HepG2 (cell line): ENCODE results near the gene TLK1. TPM values are rescaled to one million over a fixed set of nuclear protein-coding genes. Genes with fewer than 3 reads are reported as not detected.

ENCODE experiments used
- CBX1 ChIP-seq: IDR thresholded peaks from one replicate; pipeline ENCODE4 v1.6.1; 2016; ENCODE audit warnings: antibody characterized with exemption, low read depth
- CENPT ChIP-seq: sonication (generic); formaldehyde crosslinking; IDR thresholded peaks from 2 replicates; pipeline ENCODE4 v1.8.0; 2022; ENCODE audit warnings: low read depth, mild to moderate bottlenecking, moderate library complexity, missing genetic modification reagents
- EHMT2 ChIP-seq: fragments of 200-600 bp; sonication (generic); IDR thresholded peaks from 2 replicates; pipeline ENCODE4 v1.7.0; 2017; ENCODE audit warnings: antibody characterized with exemption, low read depth, low read length, borderline replicate concordance
- MXI1 ChIP-seq: IDR thresholded peaks from 3 replicates; pipeline ENCODE4 v1.6.1; 2012; ENCODE audit warnings: low read depth, low read length, inconsistent platforms, borderline replicate concordance
- NRL ChIP-seq: sonication (generic); formaldehyde crosslinking; IDR thresholded peaks from 2 replicates; pipeline ENCODE4 v1.5.0; 2020; ENCODE audit warnings: missing genetic modification reagents, mild to moderate bottlenecking, moderate library complexity, borderline replicate concordance
- POLR2G ChIP-seq: fragments of 200-400 bp; formaldehyde crosslinking; IDR thresholded peaks from 2 replicates; pipeline ENCODE4 v1.6.1; 2018; ENCODE audit warnings: mild to moderate bottlenecking, low read depth, low read length, moderate library complexity
- RCOR2 ChIP-seq: IDR thresholded peaks from 2 replicates; pipeline ENCODE4 v1.6.1; 2016; ENCODE audit warnings: missing biosample characterization, missing genetic modification reagents
- SALL1 ChIP-seq: sonication (generic); formaldehyde crosslinking; IDR thresholded peaks from 2 replicates; pipeline ENCODE4 v1.8.0; 2022; ENCODE audit warnings: mild to moderate bottlenecking, missing genetic modification reagents
- SRSF1 ChIP-seq: fragments of 200-400 bp; formaldehyde crosslinking; optimal IDR thresholded peaks from 2 replicates; pipeline ENCODE3; 2017; ENCODE audit warnings: mild to moderate bottlenecking, low read depth, low read length, moderate library complexity
- STAT6 ChIP-seq: sonication (generic); formaldehyde crosslinking; IDR thresholded peaks from 2 replicates; pipeline ENCODE4 v1.4.0; 2020; ENCODE audit warnings: missing genetic modification reagents, mild to moderate bottlenecking, borderline replicate concordance
- SUZ12 ChIP-seq: fragments of 150-350 bp; IDR thresholded peaks from 2 replicates; pipeline ENCODE4 v1.6.1; 2014; ENCODE audit warnings: low read depth, low read length
- TCF7L2 ChIP-seq: IDR thresholded peaks from 2 replicates; pipeline ENCODE4 v1.6.1; 2011; ENCODE audit warnings: mild to moderate bottlenecking, low read depth, low read length, moderate library complexity
- WIZ ChIP-seq: sonication (generic); formaldehyde crosslinking; IDR thresholded peaks from 2 replicates; pipeline ENCODE4 v1.5.1; 2020; ENCODE audit warnings: mild to moderate bottlenecking, missing genetic modification reagents
- ZC3H13 ChIP-seq: sonication (generic); formaldehyde crosslinking; IDR thresholded peaks from 2 replicates; pipeline ENCODE4 v1.8.1; 2023; ENCODE audit warnings: mild to moderate bottlenecking, missing genetic modification reagents, moderate library complexity
- ZEB1 ChIP-seq: IDR thresholded peaks from 2 replicates; pipeline ENCODE4 v1.6.1; 2012; ENCODE audit warnings: mild to moderate bottlenecking, low read depth, inconsistent platforms; ENCODE audit not compliant: insufficient replicate concordance
- ZNF274 ChIP-seq: sonication (generic); formaldehyde crosslinking; IDR thresholded peaks from 2 replicates; pipeline ENCODE4 v1.5.1; 2020; ENCODE audit warnings: mild to moderate bottlenecking, missing genetic modification reagents
- ZNF724P ChIP-seq: sonication (generic); formaldehyde crosslinking; IDR thresholded peaks from 2 replicates; pipeline ENCODE4 v1.8.0; 2022; ENCODE audit warnings: missing genetic modification reagents, borderline replicate concordance
- ZXDC ChIP-seq: sonication (generic); formaldehyde crosslinking; IDR thresholded peaks from 2 replicates; pipeline ENCODE4 v1.5.0; 2020; ENCODE audit warnings: mild to moderate bottlenecking, missing genetic modification reagents
- polyA plus RNA-seq, 8 experiments: library from polyadenylated mRNA; depleted of rRNA in 3 of 8; stranded (reverse) in 7 of 8; unstranded in 1 of 8; fragments of >200 nt; fragmentation: Illumina TruSeq in 4 of 8; extraction: Trizol in 4 of 8; gene quantifications; 2 replicates each; pipeline versions ENCODE4 v1.2.1 to v1.2.3, GENCODE V29; 2011 to 2016; ENCODE audit warnings: low read depth in 4 of 8, missing spikeins in 1 of 8, mixed read lengths in 1 of 8; ENCODE audit not compliant: insufficient read depth in 1 of 8
- total RNA-seq, 5 experiments: library from RNA; depleted of rRNA; stranded (reverse); fragments of >200 nt; fragmentation: Illumina TruSeq; extraction: Trizol; gene quantifications; 2 replicates each; pipeline ENCODE4 v1.2.3, GENCODE V29; 2016; ENCODE audit warnings: low read depth in 1 of 5
- TF ChIP-seq, protein P1 (sequence below): IDR thresholded peaks from 2 replicates; pipeline ENCODE4 v1.6.1; 2018; ENCODE audit warnings: missing genetic modification reagents
- TF ChIP-seq, protein P2 (sequence below): sonication (generic); formaldehyde crosslinking; IDR thresholded peaks from 2 replicates; pipeline ENCODE4 v1.9.0; 2022; ENCODE audit warnings: missing genetic modification reagents, mild to moderate bottlenecking, borderline replicate concordance
- TF ChIP-seq, protein P3 (sequence below): IDR thresholded peaks from 2 replicates; pipeline ENCODE4 v1.6.1; 2016; ENCODE audit warnings: missing genetic modification reagents, missing compliant biosample characterization

TLK1 gene
- total and polyA plus RNA-seq, 2 of the 13 experiments (the other 11 are each of a cell fraction or from before 2014, with no cell fraction given) = 16.8 to 28.7 TPM

GRCh38 chr2:170975127-170975942 is 185.4 kb downstream of the TLK1 start (continued):
- TF ChIP-seq STAT6 (no peak), EHMT2 (no peak), WIZ (CRISPR knock-in tag) (peak; percentile 67; the same call in 1 of the 2 replicates), SALL1 (peak; percentile 65), CENPT (CRISPR knock-in tag) (no peak), RCOR2 (CRISPR knock-in tag) (no peak), TCF7L2 (no peak), SRSF1 (no peak), ZNF274 (CRISPR knock-in tag) (no peak), ZEB1 (peak; percentile 21), NRL (CRISPR knock-in tag) (no peak), POLR2G (no peak), CBX1 (peak; percentile 50), SUZ12 (no peak), MXI1 (peak; percentile 20; the same call in 1 of the 3 replicates), ZXDC (CRISPR knock-in tag) (no peak), ZC3H13 (CRISPR knock-in tag) (no peak), ZNF724P (CRISPR knock-in tag) (no peak)
- TF ChIP-seq, protein P1, sequence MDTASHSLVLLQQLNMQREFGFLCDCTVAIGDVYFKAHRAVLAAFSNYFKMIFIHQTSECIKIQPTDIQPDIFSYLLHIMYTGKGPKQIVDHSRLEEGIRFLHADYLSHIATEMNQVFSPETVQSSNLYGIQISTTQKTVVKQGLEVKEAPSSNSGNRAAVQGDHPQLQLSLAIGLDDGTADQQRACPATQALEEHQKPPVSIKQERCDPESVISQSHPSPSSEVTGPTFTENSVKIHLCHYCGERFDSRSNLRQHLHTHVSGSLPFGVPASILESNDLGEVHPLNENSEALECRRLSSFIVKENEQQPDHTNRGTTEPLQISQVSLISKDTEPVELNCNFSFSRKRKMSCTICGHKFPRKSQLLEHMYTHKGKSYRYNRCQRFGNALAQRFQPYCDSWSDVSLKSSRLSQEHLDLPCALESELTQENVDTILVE = no peak
- TF ChIP-seq, protein P2, sequence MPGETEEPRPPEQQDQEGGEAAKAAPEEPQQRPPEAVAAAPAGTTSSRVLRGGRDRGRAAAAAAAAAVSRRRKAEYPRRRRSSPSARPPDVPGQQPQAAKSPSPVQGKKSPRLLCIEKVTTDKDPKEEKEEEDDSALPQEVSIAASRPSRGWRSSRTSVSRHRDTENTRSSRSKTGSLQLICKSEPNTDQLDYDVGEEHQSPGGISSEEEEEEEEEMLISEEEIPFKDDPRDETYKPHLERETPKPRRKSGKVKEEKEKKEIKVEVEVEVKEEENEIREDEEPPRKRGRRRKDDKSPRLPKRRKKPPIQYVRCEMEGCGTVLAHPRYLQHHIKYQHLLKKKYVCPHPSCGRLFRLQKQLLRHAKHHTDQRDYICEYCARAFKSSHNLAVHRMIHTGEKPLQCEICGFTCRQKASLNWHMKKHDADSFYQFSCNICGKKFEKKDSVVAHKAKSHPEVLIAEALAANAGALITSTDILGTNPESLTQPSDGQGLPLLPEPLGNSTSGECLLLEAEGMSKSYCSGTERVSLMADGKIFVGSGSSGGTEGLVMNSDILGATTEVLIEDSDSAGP (CRISPR knock-in tag) = peak; percentile 81
- TF ChIP-seq, protein P3, sequence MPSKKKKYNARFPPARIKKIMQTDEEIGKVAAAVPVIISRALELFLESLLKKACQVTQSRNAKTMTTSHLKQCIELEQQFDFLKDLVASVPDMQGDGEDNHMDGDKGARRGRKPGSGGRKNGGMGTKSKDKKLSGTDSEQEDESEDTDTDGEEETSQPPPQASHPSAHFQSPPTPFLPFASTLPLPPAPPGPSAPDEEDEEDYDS = no peak
